M059J (cell line): ENCODE results near the gene LY6G5B. TPM values are rescaled to one million over a fixed set of nuclear protein-coding genes. Genes with fewer than 3 reads are reported as not detected.
"Not testable (repeated sequence)": the region's sequence is repeated elsewhere in the genome, so short reads cannot be mapped to it uniquely, and the experiment has no call there.

Experiments used
- DNase-seq: peaks from one replicate; pipeline ENCODE4 v3.0.0-alpha.2; 2012; ENCODE audit warnings: low read depth
- total RNA-seq: library from RNA; depleted of rRNA; stranded (reverse); fragments of >200 nt; shearing (Covaris generic); gene quantifications from 2 replicates; pipeline ENCODE4 v1.2.3, GENCODE V29; 2014

The LY6G5B gene
- total RNA-seq, 1 experiment from 2014 or later: 1.1 TPM

DNA sequence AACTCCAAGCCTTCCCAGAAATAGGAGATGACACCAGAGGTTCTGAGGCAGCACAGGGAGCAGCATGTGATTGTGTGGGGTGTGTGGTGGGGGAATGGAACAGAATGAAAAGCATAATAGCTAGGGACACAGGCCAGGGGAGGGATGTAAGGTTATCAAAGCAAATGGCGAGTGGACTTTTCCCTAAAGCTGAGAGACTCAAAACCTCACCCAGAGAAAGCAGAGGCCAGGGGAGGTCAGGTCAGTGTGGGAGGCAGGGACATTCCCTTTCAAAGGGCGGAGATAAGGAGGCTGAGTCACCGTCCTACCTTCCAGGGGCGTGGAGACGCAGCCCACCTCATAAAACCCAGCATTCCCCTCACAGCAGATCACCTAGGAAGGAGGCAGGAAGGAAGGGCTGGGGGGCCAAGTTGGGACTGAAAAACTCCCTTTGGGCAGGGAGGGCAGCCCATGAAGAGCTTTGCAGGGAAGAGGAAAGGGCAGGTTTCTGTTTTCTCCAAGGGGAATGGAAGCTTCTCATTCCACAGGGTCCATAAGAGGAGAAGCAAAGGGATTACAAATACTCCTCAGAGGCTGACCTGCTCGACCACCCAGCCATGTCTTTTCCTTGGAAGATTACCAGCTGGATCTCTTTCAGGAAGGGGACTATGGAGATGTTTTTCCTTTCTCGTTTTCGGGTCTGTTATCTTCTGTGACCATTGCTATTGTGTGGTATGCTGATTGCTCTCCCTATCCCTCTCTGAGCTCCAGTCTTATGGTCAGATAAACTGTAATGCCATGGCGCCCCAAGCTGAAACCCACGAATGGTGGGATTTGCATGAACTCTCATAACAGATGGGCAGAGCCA, 20.7 kb downstream of the LY6G5B start:
- DNase-seq: no peak

GRCh38 chr6:31691078-31691463, 21.3 kb downstream of the LY6G5B start:
- no peak for DNase-seq

GRCh38 chr6:31691564-31692108, 21.9 kb downstream of the LY6G5B start:
- DNase-seq: no peak

- no peak for DNase-seq
These were observed 22.6 kb downstream of the LY6G5B start for GRCh38 chr6:31692353-31692752.

GRCh38 chr6:31692886-31693285, 23.1 kb downstream of the LY6G5B start:
- DNase-seq: no peak

DNA sequence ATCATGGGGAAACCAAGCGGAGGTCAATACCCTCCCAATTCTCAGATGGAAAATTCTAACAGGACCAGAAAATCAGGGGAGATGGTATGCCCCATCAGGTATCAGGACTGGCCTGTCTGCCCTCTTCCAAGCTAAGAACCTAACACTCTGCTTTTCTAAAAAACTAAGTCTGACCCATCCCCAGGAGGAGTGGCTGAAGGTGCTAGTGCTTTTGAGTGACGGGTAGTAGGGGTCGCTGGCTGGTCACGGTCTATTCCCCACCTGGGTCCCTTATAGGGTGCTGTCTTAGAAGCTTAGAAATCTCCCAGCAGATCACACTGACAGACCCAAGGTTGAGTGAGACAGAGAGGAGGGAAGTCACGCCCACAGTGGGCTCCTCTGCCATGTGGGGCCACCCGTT, 23.8 kb downstream of the LY6G5B start:
- no peak for DNase-seq

GRCh38 chr6:31697555-31697954, 27.8 kb downstream of the LY6G5B start:
- no peak for DNase-seq

- DNase-seq: no peak
These were observed 31.1 kb downstream of the LY6G5B start for GRCh38 chr6:31700740-31701401.

DNA sequence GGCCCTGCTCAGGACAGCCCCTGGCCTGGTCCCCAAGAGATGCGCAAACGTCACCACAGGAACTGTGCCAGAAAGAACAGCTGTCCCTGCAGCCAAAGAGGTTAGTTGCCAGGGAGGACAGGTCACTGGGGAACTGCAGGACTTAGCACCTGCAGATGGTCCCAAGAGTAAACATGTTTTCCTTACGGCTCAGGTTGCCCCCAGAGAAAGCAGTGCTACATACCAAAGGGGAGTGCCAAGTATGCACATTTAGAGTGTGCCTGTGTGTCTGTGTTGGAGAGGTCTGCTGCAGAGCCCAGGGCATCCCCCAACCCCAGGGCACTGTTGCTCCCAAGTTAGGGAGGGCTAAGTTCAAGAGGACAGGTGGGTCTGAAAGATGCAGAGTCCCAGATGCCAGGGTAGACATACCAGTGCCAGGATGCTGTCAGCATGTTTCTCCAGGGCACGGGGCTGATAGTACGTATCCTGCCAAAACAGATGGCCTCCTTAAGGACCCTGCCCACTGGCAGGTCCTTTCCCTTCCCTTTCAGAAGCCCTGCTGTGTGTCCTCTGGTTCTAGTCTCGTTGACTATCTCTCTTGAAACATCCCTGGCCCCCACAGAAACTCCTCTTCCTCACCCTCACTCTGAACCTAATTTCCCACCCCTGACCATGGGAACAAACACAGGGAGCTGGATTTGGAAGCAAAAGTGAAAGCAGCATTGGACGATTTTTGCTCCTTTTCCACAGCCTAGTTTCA, 32.1 kb downstream of the LY6G5B start:
- DNase-seq: peak; percentile 48

- DNase-seq: no peak
These were observed 32.6 kb downstream of the LY6G5B start for GRCh38 chr6:31702405-31702818.

GRCh38 chr6:31702819-31703716, 33.3 kb downstream of the LY6G5B start, which contains the start of gene ABHD16A:
Gene ABHD16A, minus strand, starts transcription at chr6:31703324. Its CDS starts 43 bp downstream, at chr6:31703281.
- peak; percentile 99 for DNase-seq

GRCh38 chr6:31705931-31706330, 36.2 kb downstream of the LY6G5B start:
- DNase-seq: peak; percentile 74

GRCh38 chr6:31706599-31706998, 36.8 kb downstream of the LY6G5B start, which contains the start of gene LY6G6F:
Gene LY6G6F, plus strand, starts transcription at chr6:31706866. Its CDS starts 41 bp downstream, at chr6:31706907.
- DNase-seq: no peak

DNA sequence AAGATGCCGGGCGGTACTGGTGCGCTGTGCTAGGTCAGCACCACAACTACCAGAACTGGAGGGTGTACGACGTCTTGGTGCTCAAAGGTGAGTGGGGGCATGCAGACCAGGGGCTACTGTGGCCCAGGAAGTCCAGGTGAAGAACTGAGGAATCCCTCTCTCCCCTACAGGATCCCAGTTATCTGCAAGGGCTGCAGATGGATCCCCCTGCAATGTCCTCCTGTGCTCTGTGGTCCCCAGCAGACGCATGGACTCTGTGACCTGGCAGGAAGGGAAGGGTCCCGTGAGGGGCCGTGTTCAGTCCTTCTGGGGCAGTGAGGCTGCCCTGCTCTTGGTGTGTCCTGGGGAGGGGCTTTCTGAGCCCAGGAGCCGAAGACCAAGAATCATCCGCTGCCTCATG, 37.9 kb downstream of the LY6G5B start:
- DNase-seq: no peak

DNA sequence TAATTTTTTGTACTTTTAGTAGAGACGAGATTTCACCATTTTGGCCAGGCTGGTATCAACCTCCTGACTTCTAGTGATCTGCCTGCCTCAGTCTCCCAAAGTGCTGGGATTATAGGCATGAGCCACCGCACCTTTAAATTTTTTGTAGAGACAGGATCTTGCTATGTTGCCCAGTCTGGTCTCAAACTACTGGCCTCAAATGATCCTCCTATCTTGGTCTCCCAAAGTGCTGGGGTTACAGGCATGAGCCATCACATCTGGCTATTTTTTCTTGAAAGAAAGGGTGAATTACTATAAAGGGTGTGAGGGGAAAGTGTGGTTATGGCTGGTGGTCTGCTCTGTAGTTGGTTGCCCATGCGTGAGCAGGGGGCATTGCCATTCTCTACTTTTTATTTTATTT, 38.4 kb downstream of the LY6G5B start:
- DNase-seq: no peak

- not testable (repeated sequence) for DNase-seq
These were observed 39.4 kb downstream of the LY6G5B start for GRCh38 chr6:31709157-31709556.

- no peak for DNase-seq
These were observed 40.9 kb downstream of the LY6G5B start for GRCh38 chr6:31710523-31711219.

DNA sequence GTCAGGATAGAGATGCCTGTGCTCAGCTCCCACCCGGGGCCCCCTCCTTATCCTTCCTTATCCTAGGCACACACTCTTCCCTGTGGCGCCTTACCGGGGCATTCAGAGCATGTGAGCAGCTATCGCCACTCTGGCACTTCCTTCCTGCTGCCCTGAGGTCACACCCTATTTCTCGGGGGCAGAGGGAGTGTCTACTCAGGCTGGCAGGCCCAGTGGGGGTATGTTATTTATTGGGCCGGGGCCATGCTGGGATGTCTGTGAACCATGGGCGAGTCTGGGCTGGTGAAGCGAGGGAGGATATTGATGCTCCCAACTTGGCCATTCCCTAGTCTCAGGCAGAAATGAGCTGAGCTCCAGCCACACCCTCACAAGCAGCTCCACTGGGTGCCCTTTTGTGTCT, 41.5 kb downstream of the LY6G5B start:
- no peak for DNase-seq

DNA sequence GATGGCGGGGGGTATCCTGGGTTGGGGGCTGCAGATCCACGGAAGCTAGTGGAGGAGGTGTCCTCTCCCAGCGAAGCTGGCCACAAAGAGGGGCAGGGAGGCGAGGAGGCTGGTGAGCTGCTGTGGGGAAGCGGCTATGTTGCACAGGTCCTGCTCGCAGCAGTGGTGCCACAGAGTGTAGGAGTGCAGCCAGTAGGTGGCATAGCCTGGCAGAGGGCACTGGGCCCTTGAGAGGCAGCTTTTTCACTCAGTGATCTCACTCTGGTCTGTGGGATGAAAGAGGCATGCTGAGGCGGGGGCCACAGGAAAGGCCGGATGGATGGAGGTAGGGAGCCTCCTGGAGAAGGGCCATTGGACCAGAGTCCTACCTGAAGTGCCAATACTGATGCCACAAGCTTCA, 42.5 kb downstream of the LY6G5B start:
- DNase-seq: peak; percentile 55

DNA sequence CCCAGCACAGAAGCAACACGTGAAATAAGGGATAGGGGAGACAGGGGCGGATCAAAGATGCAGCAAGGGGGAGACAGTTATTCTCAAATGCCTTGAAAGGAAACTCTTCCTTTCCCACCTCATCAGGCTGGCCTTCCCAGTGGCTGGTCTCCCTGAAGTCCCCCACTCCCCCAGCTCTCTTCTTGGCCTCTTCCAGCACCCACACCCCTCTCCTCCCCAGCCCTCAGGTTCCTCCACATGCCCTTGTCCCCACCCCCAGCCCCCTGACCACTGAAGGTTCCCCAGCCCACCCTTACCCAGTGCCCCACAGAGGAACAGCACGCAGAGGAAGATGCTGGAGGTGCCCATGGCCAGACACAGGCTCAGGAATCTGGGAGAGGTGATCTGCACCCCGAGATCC, 43.7 kb downstream of the LY6G5B start:
- DNase-seq: no peak
